ENCODE results near the gene NMRK2.

NMRK2 gene

DNA sequence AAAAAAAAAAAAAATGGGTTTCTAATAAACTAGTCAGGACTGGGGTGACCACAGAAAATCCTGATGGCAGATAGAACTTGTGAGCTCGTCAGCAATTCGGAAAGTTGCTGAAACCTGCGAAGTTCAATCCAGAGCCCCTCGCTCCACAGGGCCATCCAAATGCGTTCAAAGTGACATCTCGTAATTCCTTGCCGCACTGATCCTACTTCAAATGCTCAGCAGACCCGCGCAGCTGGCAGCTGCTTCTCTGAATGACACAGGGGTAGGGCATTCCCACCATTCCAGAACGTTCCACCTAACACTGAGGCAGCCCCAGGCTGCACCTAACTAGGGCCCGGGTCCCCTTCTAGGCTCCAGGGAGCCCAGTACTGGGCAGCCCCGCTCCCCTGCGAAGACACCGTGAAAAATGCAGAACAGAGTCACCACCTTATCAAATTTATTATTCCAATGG, 42.8 kb downstream of the NMRK2 start:
- H3K4me1 Mint-ChIP-seq: peaks cover 4% of the 10 kb centered on the region
- TF ChIP-seq, protein P1, sequence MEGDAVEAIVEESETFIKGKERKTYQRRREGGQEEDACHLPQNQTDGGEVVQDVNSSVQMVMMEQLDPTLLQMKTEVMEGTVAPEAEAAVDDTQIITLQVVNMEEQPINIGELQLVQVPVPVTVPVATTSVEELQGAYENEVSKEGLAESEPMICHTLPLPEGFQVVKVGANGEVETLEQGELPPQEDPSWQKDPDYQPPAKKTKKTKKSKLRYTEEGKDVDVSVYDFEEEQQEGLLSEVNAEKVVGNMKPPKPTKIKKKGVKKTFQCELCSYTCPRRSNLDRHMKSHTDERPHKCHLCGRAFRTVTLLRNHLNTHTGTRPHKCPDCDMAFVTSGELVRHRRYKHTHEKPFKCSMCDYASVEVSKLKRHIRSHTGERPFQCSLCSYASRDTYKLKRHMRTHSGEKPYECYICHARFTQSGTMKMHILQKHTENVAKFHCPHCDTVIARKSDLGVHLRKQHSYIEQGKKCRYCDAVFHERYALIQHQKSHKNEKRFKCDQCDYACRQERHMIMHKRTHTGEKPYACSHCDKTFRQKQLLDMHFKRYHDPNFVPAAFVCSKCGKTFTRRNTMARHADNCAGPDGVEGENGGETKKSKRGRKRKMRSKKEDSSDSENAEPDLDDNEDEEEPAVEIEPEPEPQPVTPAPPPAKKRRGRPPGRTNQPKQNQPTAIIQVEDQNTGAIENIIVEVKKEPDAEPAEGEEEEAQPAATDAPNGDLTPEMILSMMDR (IDR thresholded peaks at IDR 0.05): no peak
- H3K36me3 Mint-ChIP-seq (ENCODE audit: low read depth): peaks cover 38% of the 10 kb centered on the region
- H3K27ac Mint-ChIP-seq: peak overlapping the region; percentile 61
- H3K9me3 Mint-ChIP-seq: no peaks in the 10 kb centered on the region
- no peak overlapping the region for H3K4me3 Mint-ChIP-seq
- peaks cover 3% of the 10 kb centered on the region for H3K27me3 Mint-ChIP-seq (ENCODE audit: low read depth, poor library complexity)
- DNase-seq: no peak

DNA sequence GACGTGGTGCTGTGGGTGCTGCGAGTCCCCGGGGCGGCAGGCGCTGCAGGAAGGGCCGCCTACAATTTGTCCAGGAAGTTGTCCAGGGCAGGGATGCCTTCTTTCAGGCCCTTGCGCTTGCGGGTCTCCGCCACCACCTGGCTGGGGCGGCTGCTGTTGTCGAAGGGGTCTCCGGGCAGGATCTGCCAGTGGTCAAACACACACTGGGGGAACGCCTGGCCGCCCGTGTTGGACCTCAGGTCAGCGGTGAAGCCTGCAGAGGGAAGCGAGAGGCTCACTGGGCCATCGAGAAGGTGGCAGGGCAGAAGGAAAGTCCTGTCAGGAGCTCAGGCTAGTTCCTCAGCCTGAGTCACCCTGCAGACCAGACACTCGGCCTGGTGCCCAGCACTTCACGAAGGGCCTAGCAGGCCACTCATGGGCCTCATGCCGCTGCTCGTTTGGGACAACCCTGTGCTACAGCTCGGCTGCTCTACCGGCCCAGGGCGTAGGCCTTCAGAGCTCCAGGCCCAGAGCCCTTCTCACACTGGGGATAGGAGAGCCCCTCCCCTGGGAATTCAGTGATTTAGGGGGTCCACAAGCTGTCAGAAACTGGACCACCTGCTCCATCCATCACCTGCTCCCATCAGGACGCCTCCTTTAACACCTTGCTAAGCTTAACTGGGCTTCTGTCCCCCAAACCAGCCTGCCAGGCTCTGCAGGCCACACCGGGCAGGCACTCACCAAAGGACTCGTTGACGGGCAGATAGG, 43.8 kb downstream of the NMRK2 start:
- no peak for DNase-seq
- no peak overlapping the region for H3K27ac Mint-ChIP-seq
- H3K27me3 Mint-ChIP-seq (ENCODE audit: low read depth, poor library complexity): no peaks in the 10 kb centered on the region
- H3K9me3 Mint-ChIP-seq: no peaks in the 10 kb centered on the region
- H3K4me3 Mint-ChIP-seq: no peak overlapping the region
- H3K4me1 Mint-ChIP-seq: no peaks in the 10 kb centered on the region
- TF ChIP-seq, protein P1 (IDR thresholded peaks at IDR 0.05): no peak
- peaks cover 45% of the 10 kb centered on the region for H3K36me3 Mint-ChIP-seq (ENCODE audit: low read depth)

DNA sequence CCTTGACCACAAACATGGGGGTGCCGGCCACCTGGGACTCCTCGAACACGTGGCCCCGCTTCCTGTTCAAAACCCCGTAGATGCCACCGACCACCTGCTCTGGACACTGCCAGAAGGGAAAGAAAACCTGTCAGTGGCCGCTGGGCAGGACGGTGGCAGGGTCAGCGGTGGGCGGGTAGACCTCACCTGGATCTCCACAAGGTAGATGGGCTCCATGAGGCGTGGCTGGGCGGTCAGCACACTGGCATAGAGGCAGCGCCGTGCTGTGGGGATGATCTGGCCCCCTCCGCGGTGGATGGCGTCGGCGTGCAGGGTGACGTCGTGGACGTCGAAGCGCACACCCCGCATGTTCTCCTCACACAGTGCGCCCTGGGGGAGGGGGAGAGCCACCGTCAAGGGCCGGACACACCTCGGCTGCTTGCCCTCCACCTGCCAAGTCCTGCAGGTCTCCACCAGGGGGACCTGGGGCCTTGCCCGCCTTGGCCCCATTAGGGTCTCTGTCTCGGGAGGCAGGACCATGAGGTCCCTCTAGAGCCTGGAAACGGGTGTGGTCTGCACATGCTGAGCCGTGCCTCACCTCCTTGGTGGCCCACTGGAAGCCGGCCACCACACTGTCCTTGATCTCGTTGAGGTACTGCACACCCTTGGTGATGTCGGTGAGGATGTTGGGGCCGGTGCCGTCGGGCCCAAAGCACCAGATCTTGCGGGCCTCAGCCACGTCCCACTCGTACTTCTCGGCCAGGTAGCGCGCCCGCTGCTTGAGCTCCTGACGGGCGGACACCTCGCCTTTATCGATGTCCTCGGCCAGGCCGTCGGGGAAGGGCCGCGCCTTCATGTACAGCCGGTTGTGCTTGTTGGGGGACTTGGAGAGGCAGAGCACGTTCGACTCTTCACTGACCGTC, 44.6 kb downstream of the NMRK2 start:
- peaks cover 54% of the 10 kb centered on the region for H3K36me3 Mint-ChIP-seq (ENCODE audit: low read depth)
- no peak overlapping the region for H3K4me3 Mint-ChIP-seq
- peak; percentile 8 for DNase-seq

DNA sequence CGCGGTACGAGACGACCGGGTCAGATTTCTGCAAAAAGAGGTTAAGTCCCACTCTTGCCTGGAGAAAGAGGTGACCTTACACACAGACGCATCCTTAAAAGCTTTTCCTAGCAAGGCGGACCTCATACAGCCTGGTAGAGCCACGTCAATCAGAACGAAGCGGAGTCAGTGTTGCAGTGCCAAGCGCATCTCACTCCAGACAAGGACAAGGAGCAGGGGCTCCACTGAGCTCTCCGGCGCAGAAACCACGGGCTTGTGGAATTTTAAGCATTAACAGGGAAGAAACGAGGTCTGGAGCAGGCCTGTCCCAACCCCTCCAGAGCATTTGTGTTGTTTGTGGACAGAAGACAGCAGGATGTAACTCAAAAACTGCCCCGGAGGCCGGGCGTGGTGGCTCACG, 45.3 kb downstream of the NMRK2 start:
- Mint-ChIP-seq H3K9me3 (no peaks in the 10 kb centered on the region), H3K36me3 (ENCODE audit: low read depth) (peaks cover 60% of the 10 kb centered on the region), H3K4me1 (peaks cover 8% of the 10 kb centered on the region), H3K27ac (peak overlapping the region; percentile 81), H3K4me3 (no peak overlapping the region), H3K27me3 (ENCODE audit: low read depth, poor library complexity) (no peaks in the 10 kb centered on the region)
- TF ChIP-seq, protein P1 (IDR thresholded peaks at IDR 0.05): no peak
- no peak for DNase-seq

More for the DNA sequence above, 44.6 kb downstream of the NMRK2 start:
- peaks cover 1% of the 10 kb centered on the region for H3K4me1 Mint-ChIP-seq
- TF ChIP-seq, protein P1 (IDR thresholded peaks at IDR 0.05): no peak
- no peaks in the 10 kb centered on the region for H3K27me3 Mint-ChIP-seq (ENCODE audit: low read depth, poor library complexity)
- H3K9me3 Mint-ChIP-seq: no peaks in the 10 kb centered on the region
- H3K27ac Mint-ChIP-seq: peak overlapping the region; percentile 81

DNA sequence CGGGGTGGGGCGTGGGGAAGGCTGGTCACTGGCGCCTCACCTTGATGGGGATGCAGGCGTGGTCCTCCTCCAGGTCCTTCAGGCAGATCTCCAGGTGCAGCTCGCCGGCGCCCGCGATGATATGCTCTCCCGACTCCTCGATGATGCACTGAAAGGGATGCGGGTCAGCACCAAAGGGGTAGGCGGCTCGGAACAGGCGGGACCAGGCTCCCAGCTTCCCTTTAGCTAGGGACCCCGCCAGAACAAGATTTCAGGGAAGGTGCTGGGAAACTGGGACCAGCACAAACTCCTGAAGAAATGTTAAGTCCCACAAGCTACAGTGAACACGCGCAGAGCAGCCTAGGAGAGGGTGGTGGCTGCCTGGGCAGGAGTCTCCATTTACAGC, 46.4 kb downstream of the NMRK2 start:
- H3K4me3 Mint-ChIP-seq: no peak overlapping the region
- H3K9me3 Mint-ChIP-seq: no peaks in the 10 kb centered on the region
- DNase-seq: no peak
- no peak overlapping the region for H3K27ac Mint-ChIP-seq
- H3K4me1 Mint-ChIP-seq: peaks cover 19% of the 10 kb centered on the region
- TF ChIP-seq, protein P1 (IDR thresholded peaks at IDR 0.05): no peak
- H3K36me3 Mint-ChIP-seq (ENCODE audit: low read depth): peaks cover 71% of the 10 kb centered on the region
- no peaks in the 10 kb centered on the region for H3K27me3 Mint-ChIP-seq (ENCODE audit: low read depth, poor library complexity)

Measured in nephron progenitor cell (in vitro differentiated cells).